Ectodermal cell (in vitro differentiated cells): Measurements from ENCODE around the gene MGME1.

Source experiments
- H3K27ac ChIP-seq: 2 replicates; pipeline ENCODE4 v1.7.0; 2013; ENCODE audit warnings: mild to moderate bottlenecking, low read depth, low read length; ENCODE audit not compliant: insufficient read depth, poor library complexity, severe bottlenecking
- H3K27me3 ChIP-seq: 2 replicates; pipeline ENCODE4 v1.7.0; 2013; ENCODE audit warnings: mild to moderate bottlenecking, low read length; ENCODE audit not compliant: insufficient read depth, control insufficient read depth, poor library complexity, severe bottlenecking
- H3K36me3 ChIP-seq: one replicate; pipeline ENCODE4 v1.7.0; 2013; ENCODE audit warnings: low read length; ENCODE audit not compliant: control insufficient read depth, insufficient read depth
- H3K4me1 ChIP-seq: one replicate; pipeline ENCODE4 v1.7.0; 2013; ENCODE audit warnings: low read length; ENCODE audit not compliant: control insufficient read depth, insufficient read depth
- H3K4me3 ChIP-seq: 2 replicates; pipeline ENCODE4 v1.7.0; 2013; ENCODE audit warnings: low read depth, low read length, control low read depth; ENCODE audit not compliant: insufficient read depth
- H3K9me3 ChIP-seq: 2 replicates; pipeline ENCODE4 v1.7.0; 2013; ENCODE audit warnings: mild to moderate bottlenecking, low read length, moderate library complexity; ENCODE audit not compliant: control insufficient read depth
- WGBS, 2 experiments: methylation state at CpG; one replicate each; pipeline ENCODE4 v1.1.7; 2013; ENCODE audit warnings: missing lambda C conversion rate in 2 of 2; 5-methylcytosine and 5-hydroxymethylcytosine counted together

Gene MGME1

GRCh38 chr20:17967521-17968365 lies 1.1 kb upstream of the MGME1 start:
- 0% methylated on average over 38 to 41 of the region's 41 CpGs for WGBS, 2 experiments
- peaks cover 11% of the 10 kb centered on the region for H3K4me1 ChIP-seq
- H3K27me3 ChIP-seq: no peaks in the 10 kb centered on the region
- H3K36me3 ChIP-seq: no peaks in the 10 kb centered on the region
- peak overlapping the region; percentile 100 for H3K27ac ChIP-seq
- peak overlapping the region; percentile 98 for H3K4me3 ChIP-seq
- H3K9me3 ChIP-seq: no peaks in the 10 kb centered on the region

DNA sequence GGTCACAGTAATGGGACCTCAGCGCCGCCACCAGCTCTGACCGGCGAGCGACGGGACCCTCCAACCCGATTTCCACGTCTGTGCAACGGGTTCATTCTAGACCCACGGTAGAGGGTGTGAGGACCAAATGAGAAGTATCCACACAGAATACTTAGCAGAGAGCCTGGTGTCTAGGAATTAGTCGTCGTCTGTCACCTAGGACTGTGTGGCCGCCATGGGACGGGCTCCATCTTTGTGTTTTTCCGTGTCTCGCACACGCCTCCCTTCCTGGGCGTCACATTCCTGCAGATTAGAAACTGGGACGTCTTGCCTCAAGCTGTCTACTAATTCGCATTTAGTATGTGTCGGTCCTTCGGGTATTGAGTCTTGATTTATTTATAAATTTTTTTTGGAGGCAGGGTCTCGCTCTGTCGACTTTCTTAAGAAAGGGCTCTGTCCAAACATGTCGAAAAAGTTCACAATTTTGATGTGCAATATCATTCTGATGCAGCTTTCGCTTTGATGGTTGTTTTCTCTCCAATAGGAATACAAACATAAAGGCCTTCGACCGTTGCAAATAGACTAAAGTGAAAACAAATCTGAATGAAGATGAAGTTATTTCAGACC lies 563 bp downstream of the MGME1 start:
- H3K4me1 ChIP-seq: peaks cover 17% of the 10 kb centered on the region
- 0% methylated on average over 28 of the region's 28 CpGs for WGBS, 2 experiments
- peak overlapping the region; percentile 100 for H3K27ac ChIP-seq
- H3K36me3 ChIP-seq: no peaks in the 10 kb centered on the region
- no peaks in the 10 kb centered on the region for H3K27me3 ChIP-seq
- H3K4me3 ChIP-seq: peak overlapping the region; percentile 98
- no peaks in the 10 kb centered on the region for H3K9me3 ChIP-seq

DNA sequence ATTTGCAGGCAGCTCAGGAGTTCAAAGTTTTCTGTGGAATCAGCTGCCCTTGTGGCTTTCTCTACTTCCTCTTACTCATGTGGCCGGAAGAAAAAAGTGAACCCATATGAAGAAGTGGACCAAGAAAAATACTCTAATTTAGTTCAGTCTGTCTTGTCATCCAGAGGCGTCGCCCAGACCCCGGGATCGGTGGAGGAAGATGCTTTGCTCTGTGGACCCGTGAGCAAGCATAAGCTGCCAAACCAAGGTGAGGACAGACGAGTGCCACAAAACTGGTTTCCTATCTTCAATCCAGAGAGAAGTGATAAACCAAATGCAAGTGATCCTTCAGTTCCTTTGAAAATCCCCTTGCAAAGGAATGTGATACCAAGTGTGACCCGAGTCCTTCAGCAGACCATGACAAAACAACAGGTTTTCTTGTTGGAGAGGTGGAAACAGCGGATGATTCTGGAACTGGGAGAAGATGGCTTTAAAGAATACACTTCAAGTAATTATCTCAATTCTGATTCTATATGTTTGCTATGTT lies 1.1 kb downstream of the MGME1 start:
- Histone ChIP-seq H3K4me1 (peaks cover 17% of the 10 kb centered on the region), H3K27ac (peak overlapping the region; percentile 100), H3K36me3 (no peaks in the 10 kb centered on the region), H3K4me3 (peak overlapping the region; percentile 98), H3K27me3 (no peaks in the 10 kb centered on the region), H3K9me3 (no peaks in the 10 kb centered on the region)
- WGBS, 2 experiments: 4 to 10% methylated on average over 9 of the region's 9 CpGs

DNA sequence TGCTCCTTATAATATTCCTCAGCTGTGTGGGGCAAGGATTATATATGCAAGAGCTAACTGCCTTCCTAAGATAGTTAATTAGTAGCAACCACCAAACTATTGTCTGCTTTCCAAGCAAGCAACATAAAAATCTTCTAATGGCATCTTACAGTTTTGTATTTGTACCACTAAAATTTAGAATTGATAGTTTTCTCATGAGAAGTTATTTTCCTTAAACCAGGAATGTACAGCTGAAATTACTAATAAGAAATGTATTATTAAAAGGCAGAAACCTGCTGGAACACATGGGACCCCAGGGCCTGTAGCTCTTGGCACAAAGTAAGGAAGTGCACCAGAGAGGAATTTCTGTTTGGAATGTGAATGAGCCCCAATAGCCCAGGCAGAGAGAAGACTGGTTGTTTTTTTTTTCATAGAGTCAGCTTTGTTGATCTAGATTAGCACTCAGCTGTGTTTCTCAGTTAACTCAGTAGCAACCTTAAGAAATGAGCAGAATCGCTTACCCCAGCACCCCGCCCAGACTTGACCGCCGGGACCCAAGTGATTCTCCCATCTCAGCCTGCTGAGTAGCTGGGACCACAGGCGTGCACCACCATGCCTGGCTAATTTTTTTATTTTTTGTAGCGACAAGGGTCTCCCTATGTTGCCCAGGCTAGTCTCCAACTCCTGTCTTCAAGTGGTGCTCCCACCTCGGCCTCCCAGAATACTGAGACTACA lies 2.6 kb downstream of the MGME1 start:
- Histone ChIP-seq H3K36me3 (peaks cover 7% of the 10 kb centered on the region), H3K4me3 (peak overlapping the region; percentile 98), H3K27me3 (no peaks in the 10 kb centered on the region), H3K4me1 (peaks cover 6% of the 10 kb centered on the region), H3K9me3 (no peaks in the 10 kb centered on the region), H3K27ac (peak overlapping the region; percentile 33)
- WGBS, 2 experiments: 17 to 24% methylated on average over 7 of the region's 7 CpGs

DNA sequence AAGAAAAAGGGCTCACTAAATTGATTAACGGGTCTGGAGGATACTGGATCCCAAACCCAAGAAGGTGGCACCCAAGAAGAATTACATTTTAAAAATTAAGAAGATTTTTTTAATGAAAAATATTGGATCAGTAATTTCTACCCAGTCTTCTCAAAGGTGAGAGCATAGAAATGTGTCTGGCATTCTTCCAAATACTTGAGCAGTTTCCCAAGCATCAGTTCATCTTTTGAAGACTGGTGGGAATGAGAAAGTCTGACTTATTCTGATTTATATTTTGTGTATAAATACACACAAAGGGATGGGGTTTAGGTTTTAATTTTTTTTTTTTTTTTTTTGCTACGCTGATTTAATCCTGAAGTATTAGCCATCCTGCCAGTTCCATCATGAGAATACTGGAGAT lies 3.3 kb downstream of the MGME1 start:
- Histone ChIP-seq H3K27ac (no peak overlapping the region), H3K27me3 (no peaks in the 10 kb centered on the region), H3K4me3 (peak overlapping the region; percentile 98), H3K4me1 (peaks cover 5% of the 10 kb centered on the region), H3K9me3 (no peaks in the 10 kb centered on the region), H3K36me3 (peaks cover 9% of the 10 kb centered on the region)
- WGBS, 2 experiments: 71 to 100% methylated on average over 1 to 2 of the region's 2 CpGs

DNA sequence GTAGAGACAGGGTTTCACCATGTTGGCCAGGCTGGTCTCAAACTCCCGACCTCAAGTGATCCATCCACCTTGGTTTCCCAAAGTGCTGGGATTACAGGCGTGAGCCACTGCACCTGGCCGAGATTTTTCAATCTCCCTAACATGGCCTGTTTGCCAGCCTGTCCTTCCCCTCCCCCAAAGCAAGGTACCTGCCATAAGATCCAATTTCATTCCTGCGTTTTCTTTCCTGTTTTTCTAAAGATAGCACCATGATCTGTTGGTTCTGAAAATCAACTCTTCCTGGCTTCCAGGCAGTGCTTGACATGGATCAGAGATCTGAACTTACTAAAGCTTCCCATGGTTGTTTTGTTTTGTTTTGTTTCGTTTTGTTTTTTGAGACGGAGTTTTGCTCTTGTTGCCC lies 7.5 kb downstream of the MGME1 start:
- no peak overlapping the region for H3K27ac ChIP-seq
- H3K27me3 ChIP-seq: no peaks in the 10 kb centered on the region
- H3K4me3 ChIP-seq: no peak overlapping the region
- 91 to 95% methylated on average over 6 of the region's 6 CpGs for WGBS, 2 experiments
- no peaks in the 10 kb centered on the region for H3K9me3 ChIP-seq
- H3K4me1 ChIP-seq: peaks cover 5% of the 10 kb centered on the region
- H3K36me3 ChIP-seq: peaks cover 9% of the 10 kb centered on the region

DNA sequence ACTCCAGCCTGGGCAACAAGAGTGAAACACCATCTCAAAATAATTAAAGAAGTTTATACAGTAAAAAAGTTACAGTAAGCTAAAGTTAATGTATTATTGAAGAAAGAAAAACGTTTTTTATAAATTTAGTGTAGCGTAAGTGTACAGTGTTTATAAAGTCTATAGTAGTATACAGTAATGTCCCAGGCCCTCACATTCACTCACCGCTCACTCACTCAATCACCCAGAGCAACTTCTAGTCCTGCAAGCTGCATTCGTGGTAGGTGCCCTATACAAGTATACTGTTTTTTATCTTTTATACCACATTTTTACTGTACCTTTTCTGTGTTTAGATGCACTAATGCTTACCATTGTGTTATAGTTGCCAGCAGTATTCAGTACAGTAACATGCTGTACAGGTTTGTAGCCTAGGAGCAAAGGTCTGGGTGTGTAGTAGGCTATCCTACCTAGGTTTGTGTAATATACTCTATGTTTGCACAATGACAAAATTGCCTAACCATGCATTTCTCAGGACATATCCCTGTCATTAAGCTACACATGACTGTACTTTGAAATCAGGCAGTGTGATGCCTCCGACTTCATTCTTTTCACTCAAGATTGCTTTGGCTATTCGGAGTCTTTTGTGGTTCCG lies 16.7 kb downstream of the MGME1 start:
- H3K27me3 ChIP-seq: no peaks in the 10 kb centered on the region
- H3K4me3 ChIP-seq: no peak overlapping the region
- no peaks in the 10 kb centered on the region for H3K4me1 ChIP-seq
- H3K27ac ChIP-seq: no peak overlapping the region
- 89 to 94% methylated on average over 7 of the region's 7 CpGs for WGBS, 2 experiments
- H3K9me3 ChIP-seq: no peaks in the 10 kb centered on the region
- H3K36me3 ChIP-seq: peaks cover 4% of the 10 kb centered on the region

- 90 to 91% methylated on average over 3 of the region's 3 CpGs for WGBS, 2 experiments
- H3K4me3 ChIP-seq: no peak overlapping the region
- H3K27ac ChIP-seq: no peak overlapping the region
- H3K27me3 ChIP-seq: no peaks in the 10 kb centered on the region
- no peaks in the 10 kb centered on the region for H3K9me3 ChIP-seq
- H3K36me3 ChIP-seq: peaks cover 4% of the 10 kb centered on the region
- no peaks in the 10 kb centered on the region for H3K4me1 ChIP-seq
Measured at GRCh38 chr20:17987988-17988387, 19.2 kb downstream of the MGME1 start.

DNA sequence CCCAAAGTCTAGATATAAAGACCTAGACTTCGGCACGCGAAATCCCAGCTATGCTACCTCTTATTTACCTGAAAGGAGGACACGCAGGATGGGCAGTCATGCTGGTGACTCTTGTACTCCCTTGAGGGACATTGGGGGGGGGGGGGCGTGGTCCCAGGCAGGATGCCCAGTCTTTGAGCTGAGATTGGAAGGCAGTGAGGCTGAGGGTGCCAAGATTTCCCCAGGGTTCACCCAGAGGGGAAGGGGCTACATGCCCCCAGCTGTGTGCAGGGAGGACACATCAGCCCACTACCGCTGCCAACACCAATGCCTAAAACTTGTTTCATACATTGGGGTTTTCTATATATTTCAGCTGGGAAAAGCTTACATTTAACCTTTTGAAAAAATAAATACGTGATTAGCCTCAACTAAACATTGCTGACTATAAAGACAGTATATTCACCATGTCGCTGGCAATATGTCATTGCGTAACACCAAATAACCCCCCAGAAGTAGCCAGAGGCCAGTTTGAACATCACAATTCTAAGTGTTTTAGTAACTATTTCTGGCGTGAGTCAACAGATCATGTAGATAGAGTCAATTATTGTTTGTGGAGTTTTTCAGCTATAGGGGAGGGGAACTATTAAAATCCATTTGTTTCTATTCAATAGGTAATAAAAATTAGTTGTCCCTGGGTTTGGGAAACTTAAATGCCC lies 21.6 kb downstream of the MGME1 start:
- Histone ChIP-seq H3K9me3 (no peaks in the 10 kb centered on the region), H3K4me3 (no peak overlapping the region), H3K27me3 (no peaks in the 10 kb centered on the region), H3K27ac (no peak overlapping the region), H3K4me1 (no peaks in the 10 kb centered on the region), H3K36me3 (peaks cover 4% of the 10 kb centered on the region)
- WGBS, 2 experiments: 95 to 97% methylated on average over 9 to 10 of the region's 10 CpGs
